H1 (cell line): ENCODE data around the gene ABCA1. TPM values are rescaled to one million over a fixed set of nuclear protein-coding genes. Genes with fewer than 3 reads are reported as not detected.

ENCODE experiments used
- E2F6 ChIP-seq: IDR thresholded peaks from 2 replicates; pipeline ENCODE4 v1.6.1; 2012; ENCODE audit warnings: inconsistent platforms
- GABPA ChIP-seq: IDR thresholded peaks from 2 replicates; pipeline ENCODE4 v1.6.1; 2011; ENCODE audit warnings: mild to moderate bottlenecking, low read length, moderate library complexity, borderline replicate concordance; ENCODE audit not compliant: insufficient read depth
- POLR2AphosphoS5 ChIP-seq: IDR thresholded peaks from 2 replicates; pipeline ENCODE4 v1.6.1; 2011; ENCODE audit warnings: low read depth, low read length
- TAF1 ChIP-seq: IDR thresholded peaks from 2 replicates; pipeline ENCODE4 v1.6.1; 2011; ENCODE audit warnings: mild to moderate bottlenecking, low read depth, low read length
- YY1 ChIP-seq: IDR thresholded peaks from 2 replicates; pipeline ENCODE4 v1.6.1; 2011; ENCODE audit warnings: low read depth, mild to moderate bottlenecking, low read length
- polyA plus RNA-seq, 7 experiments: library from polyadenylated mRNA; depleted of rRNA in 3 of 7; stranded (reverse) in 5 of 7; unstranded in 2 of 7; fragments of >200 nt in 5 of 7; fragments of 200-250 nt in 2 of 7; gene quantifications; 1 replicate in 5 of 7; 2 replicates in 1 of 7; 4 replicates in 1 of 7; pipeline versions ENCODE4 v1.2.1 to v1.2.3, GENCODE V29; 2011 to 2013; ENCODE audit warnings: missing spikeins in 2 of 7, mixed read lengths in 2 of 7
- total RNA-seq: library from RNA; stranded (reverse); fragmentation: NEBNext Ultra II Directional; extraction: Animal tissue kit (Norgen Biotek cat#: 25700); gene quantifications from 2 replicates; pipeline ENCODE4 v1.2.1, GENCODE V29; 2021
- TF ChIP-seq, protein P1 (sequence below): fragments of 300-600 bp; sonication (generic); IDR thresholded peaks from 2 replicates; pipeline ENCODE4 v1.7.1; 2012; ENCODE audit warnings: low read length, moderate library complexity, mild to moderate bottlenecking, inconsistent platforms; ENCODE audit not compliant: insufficient replicate concordance
- TF ChIP-seq, protein P2 (sequence below): IDR thresholded peaks from 2 replicates; pipeline ENCODE4 v1.6.1; 2011; ENCODE audit warnings: low read depth, mild to moderate bottlenecking, low read length; ENCODE audit not compliant: insufficient read depth

ABCA1 gene
- total and polyA plus RNA-seq, 2 of the 8 experiments (the other 6 are each of a cell fraction or from before 2014, with no cell fraction given): 6.9 to 7.8 TPM

- TF ChIP-seq, protein P1, sequence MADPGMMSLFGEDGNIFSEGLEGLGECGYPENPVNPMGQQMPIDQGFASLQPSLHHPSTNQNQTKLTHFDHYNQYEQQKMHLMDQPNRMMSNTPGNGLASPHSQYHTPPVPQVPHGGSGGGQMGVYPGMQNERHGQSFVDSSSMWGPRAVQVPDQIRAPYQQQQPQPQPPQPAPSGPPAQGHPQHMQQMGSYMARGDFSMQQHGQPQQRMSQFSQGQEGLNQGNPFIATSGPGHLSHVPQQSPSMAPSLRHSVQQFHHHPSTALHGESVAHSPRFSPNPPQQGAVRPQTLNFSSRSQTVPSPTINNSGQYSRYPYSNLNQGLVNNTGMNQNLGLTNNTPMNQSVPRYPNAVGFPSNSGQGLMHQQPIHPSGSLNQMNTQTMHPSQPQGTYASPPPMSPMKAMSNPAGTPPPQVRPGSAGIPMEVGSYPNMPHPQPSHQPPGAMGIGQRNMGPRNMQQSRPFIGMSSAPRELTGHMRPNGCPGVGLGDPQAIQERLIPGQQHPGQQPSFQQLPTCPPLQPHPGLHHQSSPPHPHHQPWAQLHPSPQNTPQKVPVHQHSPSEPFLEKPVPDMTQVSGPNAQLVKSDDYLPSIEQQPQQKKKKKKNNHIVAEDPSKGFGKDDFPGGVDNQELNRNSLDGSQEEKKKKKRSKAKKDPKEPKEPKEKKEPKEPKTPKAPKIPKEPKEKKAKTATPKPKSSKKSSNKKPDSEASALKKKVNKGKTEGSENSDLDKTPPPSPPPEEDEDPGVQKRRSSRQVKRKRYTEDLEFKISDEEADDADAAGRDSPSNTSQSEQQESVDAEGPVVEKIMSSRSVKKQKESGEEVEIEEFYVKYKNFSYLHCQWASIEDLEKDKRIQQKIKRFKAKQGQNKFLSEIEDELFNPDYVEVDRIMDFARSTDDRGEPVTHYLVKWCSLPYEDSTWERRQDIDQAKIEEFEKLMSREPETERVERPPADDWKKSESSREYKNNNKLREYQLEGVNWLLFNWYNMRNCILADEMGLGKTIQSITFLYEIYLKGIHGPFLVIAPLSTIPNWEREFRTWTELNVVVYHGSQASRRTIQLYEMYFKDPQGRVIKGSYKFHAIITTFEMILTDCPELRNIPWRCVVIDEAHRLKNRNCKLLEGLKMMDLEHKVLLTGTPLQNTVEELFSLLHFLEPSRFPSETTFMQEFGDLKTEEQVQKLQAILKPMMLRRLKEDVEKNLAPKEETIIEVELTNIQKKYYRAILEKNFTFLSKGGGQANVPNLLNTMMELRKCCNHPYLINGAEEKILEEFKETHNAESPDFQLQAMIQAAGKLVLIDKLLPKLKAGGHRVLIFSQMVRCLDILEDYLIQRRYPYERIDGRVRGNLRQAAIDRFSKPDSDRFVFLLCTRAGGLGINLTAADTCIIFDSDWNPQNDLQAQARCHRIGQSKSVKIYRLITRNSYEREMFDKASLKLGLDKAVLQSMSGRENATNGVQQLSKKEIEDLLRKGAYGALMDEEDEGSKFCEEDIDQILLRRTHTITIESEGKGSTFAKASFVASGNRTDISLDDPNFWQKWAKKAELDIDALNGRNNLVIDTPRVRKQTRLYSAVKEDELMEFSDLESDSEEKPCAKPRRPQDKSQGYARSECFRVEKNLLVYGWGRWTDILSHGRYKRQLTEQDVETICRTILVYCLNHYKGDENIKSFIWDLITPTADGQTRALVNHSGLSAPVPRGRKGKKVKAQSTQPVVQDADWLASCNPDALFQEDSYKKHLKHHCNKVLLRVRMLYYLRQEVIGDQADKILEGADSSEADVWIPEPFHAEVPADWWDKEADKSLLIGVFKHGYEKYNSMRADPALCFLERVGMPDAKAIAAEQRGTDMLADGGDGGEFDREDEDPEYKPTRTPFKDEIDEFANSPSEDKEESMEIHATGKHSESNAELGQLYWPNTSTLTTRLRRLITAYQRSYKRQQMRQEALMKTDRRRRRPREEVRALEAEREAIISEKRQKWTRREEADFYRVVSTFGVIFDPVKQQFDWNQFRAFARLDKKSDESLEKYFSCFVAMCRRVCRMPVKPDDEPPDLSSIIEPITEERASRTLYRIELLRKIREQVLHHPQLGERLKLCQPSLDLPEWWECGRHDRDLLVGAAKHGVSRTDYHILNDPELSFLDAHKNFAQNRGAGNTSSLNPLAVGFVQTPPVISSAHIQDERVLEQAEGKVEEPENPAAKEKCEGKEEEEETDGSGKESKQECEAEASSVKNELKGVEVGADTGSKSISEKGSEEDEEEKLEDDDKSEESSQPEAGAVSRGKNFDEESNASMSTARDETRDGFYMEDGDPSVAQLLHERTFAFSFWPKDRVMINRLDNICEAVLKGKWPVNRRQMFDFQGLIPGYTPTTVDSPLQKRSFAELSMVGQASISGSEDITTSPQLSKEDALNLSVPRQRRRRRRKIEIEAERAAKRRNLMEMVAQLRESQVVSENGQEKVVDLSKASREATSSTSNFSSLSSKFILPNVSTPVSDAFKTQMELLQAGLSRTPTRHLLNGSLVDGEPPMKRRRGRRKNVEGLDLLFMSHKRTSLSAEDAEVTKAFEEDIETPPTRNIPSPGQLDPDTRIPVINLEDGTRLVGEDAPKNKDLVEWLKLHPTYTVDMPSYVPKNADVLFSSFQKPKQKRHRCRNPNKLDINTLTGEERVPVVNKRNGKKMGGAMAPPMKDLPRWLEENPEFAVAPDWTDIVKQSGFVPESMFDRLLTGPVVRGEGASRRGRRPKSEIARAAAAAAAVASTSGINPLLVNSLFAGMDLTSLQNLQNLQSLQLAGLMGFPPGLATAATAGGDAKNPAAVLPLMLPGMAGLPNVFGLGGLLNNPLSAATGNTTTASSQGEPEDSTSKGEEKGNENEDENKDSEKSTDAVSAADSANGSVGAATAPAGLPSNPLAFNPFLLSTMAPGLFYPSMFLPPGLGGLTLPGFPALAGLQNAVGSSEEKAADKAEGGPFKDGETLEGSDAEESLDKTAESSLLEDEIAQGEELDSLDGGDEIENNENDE: no peak
- no peak for TF ChIP-seq GABPA
- no peak for TF ChIP-seq E2F6
- TF ChIP-seq, protein P2, sequence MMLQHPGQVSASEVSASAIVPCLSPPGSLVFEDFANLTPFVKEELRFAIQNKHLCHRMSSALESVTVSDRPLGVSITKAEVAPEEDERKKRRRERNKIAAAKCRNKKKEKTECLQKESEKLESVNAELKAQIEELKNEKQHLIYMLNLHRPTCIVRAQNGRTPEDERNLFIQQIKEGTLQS: no peak
- TF ChIP-seq POLR2AphosphoS5: no peak
- no peak for TF ChIP-seq TAF1
- TF ChIP-seq YY1: no peak
Observed at GRCh38 chr9:104844710-104845109, 83.2 kb downstream of the ABCA1 start (continued).
